Neuron (in vitro differentiated cells): ENCODE measurements around the gene STPG4.
"Not testable (repeated sequence)": the region's sequence is repeated elsewhere in the genome, so short reads cannot be mapped to it uniquely, and the experiment has no call there.

Experiments
- H2AFZ ChIP-seq: one replicate; pipeline ENCODE4 v1.6.1; 2013; ENCODE audit warnings: low read depth, mild to moderate bottlenecking, inconsistent platforms, low read length, moderate library complexity
- H3K27me3 ChIP-seq: one replicate; pipeline ENCODE4 v1.6.1; 2013; ENCODE audit warnings: low read length; ENCODE audit not compliant: insufficient read depth
- H3K36me3 ChIP-seq: one replicate; pipeline ENCODE4 v1.6.1; 2013; ENCODE audit warnings: low read length; ENCODE audit not compliant: insufficient read depth
- H3K4me1 ChIP-seq: one replicate; pipeline ENCODE4 v1.6.1; 2013; ENCODE audit warnings: low read length; ENCODE audit not compliant: insufficient read depth
- H3K4me3 ChIP-seq: 2 replicates; pipeline ENCODE4 v1.5.1; 2013; ENCODE audit warnings: mild to moderate bottlenecking, low read length, moderate library complexity
- H3K9me3 ChIP-seq: one replicate; pipeline ENCODE4 v1.6.1; 2013; ENCODE audit warnings: low read length

The STPG4 gene

DNA sequence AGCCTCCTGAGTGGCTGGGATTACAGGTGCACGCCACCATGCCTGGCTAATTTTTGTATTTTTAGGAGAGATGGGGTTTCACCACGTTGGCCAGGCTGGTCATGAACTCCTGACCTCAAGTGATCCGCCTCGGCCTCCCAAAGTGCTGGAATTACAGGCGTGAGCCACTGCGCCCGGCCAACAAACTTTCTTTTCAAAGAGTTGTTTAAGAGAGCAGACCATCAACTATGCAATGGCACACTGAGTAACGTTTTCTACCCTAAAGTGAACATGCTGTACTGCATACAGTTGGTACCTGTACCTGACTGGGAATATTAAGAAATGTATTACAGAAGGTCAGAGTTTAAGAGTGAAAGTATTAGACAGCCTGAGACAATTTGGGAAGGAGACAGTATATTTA is 13.8 kb upstream of the STPG4 start:
- not testable (repeated sequence) for H3K27me3 ChIP-seq, H3K4me3 ChIP-seq, H3K9me3 ChIP-seq, H2AFZ ChIP-seq
- peaks cover 54% of the 10 kb centered on the region for H3K4me1 ChIP-seq
- peaks cover 89% of the 10 kb centered on the region for H3K36me3 ChIP-seq

DNA sequence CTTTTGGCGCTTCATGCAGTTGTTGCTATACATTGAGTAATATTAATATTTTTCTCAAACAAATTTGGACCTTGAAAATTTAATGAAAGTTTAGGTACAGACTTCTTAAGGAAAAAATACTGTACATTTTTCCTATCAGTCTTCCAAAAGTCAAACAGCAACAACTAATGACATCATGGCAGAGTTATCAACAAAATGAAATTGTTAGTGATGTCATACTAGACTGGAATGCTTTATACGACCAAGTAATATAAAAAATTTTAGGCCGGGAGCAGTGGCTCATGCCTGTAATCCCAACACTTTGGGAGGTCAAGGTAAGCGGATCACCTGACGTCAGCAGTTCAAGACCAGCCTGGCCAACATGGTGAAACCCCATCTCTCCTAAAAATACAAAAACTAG is 12.0 kb upstream of the STPG4 start:
- Histone ChIP-seq H3K27me3 (no peaks in the 10 kb centered on the region), H3K36me3 (peaks cover 91% of the 10 kb centered on the region), H2AFZ (no peak overlapping the region), H3K9me3 (no peaks in the 10 kb centered on the region), H3K4me1 (peaks cover 39% of the 10 kb centered on the region), H3K4me3 (no peak overlapping the region)

DNA sequence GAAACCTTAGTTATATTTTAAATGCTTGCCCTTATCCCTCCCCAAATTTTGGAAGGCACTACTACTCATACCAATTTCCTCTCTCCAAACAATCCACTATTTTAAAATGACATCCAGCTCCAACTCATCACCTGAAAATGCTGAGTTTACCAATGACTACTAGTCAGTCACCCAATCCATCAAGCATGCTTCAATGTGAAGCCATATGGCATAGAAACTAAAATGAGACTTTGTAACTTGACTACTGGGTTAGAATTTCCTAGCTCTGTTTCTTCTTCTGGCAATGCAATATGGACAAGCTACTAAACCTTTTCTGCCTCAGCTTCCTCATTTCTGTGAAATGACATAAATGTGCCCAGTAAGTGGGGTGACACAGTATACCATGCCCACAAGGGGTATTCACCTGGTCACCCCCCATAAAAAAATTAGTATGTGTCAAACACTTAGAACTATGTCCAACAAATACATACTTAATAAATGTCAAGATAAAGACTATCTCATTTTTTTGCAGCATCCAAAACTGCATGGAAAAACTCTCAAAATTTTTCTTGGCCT is 10.0 kb upstream of the STPG4 start:
- H3K4me1 ChIP-seq = peaks cover 22% of the 10 kb centered on the region
- H3K36me3 ChIP-seq = peaks cover 93% of the 10 kb centered on the region
- no peaks in the 10 kb centered on the region for H3K27me3 ChIP-seq
- H3K9me3 ChIP-seq = no peaks in the 10 kb centered on the region
- no peak overlapping the region for H3K4me3 ChIP-seq
- H2AFZ ChIP-seq = no peak overlapping the region

DNA sequence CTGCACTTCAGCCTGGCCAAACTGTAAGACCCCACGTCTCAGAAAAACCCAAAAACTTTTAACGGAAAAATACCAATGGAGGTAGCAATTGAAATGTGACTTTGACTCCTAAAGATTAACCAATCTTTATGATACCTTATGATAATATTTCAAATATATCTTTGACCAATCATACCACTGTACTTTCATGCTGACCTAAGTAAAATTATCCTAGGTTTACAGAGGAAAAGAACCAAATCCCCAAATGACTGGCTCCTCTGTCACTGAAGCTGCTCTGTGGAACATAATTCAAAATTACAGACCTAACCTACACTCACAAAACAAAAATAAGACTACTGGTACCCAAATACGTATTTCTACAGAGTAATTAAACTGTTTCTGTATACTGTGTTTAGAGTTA is 7.7 kb upstream of the STPG4 start:
- H3K4me3 ChIP-seq = no peak overlapping the region
- H3K36me3 ChIP-seq = peaks cover 90% of the 10 kb centered on the region
- H3K4me1 ChIP-seq = peaks cover 10% of the 10 kb centered on the region
- no peaks in the 10 kb centered on the region for H3K9me3 ChIP-seq
- H3K27me3 ChIP-seq = no peaks in the 10 kb centered on the region
- no peak overlapping the region for H2AFZ ChIP-seq

DNA sequence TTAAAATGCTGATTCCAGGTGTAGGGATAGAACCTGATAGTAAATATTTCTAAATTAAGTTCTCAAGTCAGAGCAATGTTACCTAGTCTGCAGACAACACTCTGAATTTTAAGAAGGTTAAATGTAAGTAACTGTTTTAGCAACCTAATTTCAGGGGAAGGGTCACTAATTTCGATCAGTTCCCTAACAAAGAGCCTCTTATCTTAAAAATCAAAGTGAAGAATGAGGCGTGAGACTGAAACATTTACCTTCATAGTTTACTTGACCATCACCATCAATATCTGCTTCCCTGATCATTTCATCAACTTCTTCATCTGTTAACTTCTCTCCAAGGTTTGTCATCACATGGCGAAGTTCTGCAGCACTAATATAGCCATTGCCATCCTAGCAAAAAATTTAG is 6.4 kb upstream of the STPG4 start:
- H3K27me3 ChIP-seq = no peaks in the 10 kb centered on the region
- H3K4me3 ChIP-seq = no peak overlapping the region
- H3K4me1 ChIP-seq = peaks cover 9% of the 10 kb centered on the region
- H2AFZ ChIP-seq = no peak overlapping the region
- no peaks in the 10 kb centered on the region for H3K9me3 ChIP-seq
- H3K36me3 ChIP-seq = peaks cover 80% of the 10 kb centered on the region

DNA sequence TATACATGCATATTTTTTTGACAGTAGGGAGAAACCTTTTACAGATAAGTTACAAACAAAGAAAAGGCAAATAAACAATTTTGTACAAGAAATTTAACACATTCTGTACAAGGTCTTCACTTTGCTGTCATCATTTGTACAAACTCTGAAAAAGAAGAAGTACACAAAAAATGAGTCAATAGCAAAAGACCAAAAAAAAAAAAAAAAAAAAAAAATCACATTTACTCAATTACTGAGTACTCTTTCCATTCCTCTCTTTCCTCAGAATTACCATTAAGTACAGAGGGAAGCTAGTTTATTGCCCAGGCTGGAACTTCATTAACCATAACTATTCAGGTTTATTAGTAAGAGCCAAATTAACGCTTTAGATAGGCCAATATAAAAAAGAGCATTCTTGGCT is 5.6 kb upstream of the STPG4 start:
- peaks cover 71% of the 10 kb centered on the region for H3K36me3 ChIP-seq
- no peak overlapping the region for H3K4me3 ChIP-seq
- no peaks in the 10 kb centered on the region for H3K27me3 ChIP-seq
- H2AFZ ChIP-seq = no peak overlapping the region
- peaks cover 7% of the 10 kb centered on the region for H3K4me1 ChIP-seq
- no peaks in the 10 kb centered on the region for H3K9me3 ChIP-seq

DNA sequence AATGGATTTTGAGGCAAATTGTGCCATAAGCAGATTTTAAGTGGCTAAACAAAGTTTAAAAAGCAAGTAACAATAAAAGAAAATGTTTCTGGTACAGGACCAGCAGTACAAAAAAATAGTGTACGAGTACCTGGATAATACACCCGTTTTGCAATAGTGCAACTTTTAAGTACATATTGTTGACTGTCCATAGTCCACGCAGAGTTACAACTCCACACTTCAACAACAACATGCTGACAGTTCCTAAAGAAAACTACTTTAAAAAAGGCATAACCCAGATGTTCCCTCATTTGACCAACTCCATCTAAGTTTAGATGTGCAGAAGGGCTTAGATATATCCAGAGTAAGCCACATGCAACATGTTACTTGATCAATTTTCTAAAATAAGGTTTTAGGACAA is 5.1 kb upstream of the STPG4 start:
- Histone ChIP-seq H3K4me1 (peaks cover 4% of the 10 kb centered on the region), H3K36me3 (peaks cover 67% of the 10 kb centered on the region), H3K4me3 (no peak overlapping the region)

DNA sequence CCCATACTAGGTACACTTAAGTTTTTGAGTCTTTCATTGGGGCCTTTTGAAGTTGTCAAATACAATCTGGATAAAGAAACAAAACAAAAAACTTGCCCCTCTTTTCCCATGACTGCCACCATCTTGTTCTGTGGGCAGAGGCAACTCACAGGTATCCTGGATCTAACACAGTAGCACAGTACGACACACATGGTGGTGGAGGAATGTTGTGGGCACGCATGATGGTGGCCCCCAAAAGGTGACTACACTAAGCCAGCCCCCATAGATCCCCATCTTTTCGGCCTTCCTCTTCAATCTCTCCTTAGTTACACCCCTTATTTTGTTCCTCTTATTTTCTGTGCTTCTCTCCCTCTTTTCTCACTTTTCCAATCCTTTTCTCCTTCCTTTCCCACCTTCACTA is 4.5 kb upstream of the STPG4 start:
- Histone ChIP-seq H3K27me3 (no peaks in the 10 kb centered on the region), H3K4me3 (no peak overlapping the region), H3K4me1 (no peaks in the 10 kb centered on the region), H3K9me3 (no peaks in the 10 kb centered on the region), H3K36me3 (peaks cover 61% of the 10 kb centered on the region), H2AFZ (no peak overlapping the region)

More for the DNA sequence above, 5.1 kb upstream of the STPG4 start:
- Histone ChIP-seq H2AFZ (no peak overlapping the region), H3K9me3 (no peaks in the 10 kb centered on the region), H3K27me3 (no peaks in the 10 kb centered on the region)

DNA sequence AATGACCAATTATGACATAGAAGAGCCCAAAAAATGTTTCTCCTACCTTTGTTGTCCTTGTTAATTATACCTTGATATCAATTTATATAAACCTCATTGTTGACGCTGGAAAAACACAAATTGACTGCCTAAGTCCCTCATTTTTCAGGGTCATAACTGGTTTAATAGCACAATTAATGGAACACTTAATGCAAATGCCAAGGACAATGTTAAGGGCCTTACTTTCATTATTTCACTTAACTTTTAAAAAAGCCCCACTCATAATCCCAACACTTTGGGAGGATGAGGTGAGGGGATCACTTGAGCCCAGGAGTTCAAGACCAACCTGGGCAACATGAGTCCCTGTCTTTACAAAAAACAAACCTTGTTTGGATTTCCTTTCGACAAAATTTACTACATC is 3.5 kb upstream of the STPG4 start:
- peaks cover 54% of the 10 kb centered on the region for H3K36me3 ChIP-seq
- no peaks in the 10 kb centered on the region for H3K4me1 ChIP-seq
- H3K4me3 ChIP-seq = no peak overlapping the region
- no peak overlapping the region for H2AFZ ChIP-seq
- H3K27me3 ChIP-seq = no peaks in the 10 kb centered on the region
- H3K9me3 ChIP-seq = no peaks in the 10 kb centered on the region

DNA sequence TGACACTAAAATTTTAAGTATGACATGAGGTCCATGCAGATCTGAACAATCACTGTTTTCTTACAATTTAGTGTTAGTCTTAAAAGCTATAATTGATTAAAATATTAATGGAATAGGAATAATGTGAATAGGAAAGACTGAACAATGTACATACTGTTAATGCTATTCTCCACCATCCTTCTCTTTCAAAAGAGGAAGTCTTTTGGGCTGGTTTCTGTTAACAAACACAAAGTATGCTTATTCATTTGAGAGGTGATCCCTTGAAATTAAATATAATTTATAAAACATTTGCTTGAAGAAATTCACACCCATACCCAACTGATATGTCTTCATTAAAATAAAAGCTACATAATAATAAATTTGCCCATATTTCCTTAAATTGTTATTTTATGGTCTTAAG is 2.3 kb downstream of the STPG4 start:
- H2AFZ ChIP-seq = no peak overlapping the region
- no peak overlapping the region for H3K4me3 ChIP-seq
- peaks cover 3% of the 10 kb centered on the region for H3K9me3 ChIP-seq
- no peaks in the 10 kb centered on the region for H3K27me3 ChIP-seq
- H3K36me3 ChIP-seq = peaks cover 21% of the 10 kb centered on the region
- H3K4me1 ChIP-seq = no peaks in the 10 kb centered on the region

DNA sequence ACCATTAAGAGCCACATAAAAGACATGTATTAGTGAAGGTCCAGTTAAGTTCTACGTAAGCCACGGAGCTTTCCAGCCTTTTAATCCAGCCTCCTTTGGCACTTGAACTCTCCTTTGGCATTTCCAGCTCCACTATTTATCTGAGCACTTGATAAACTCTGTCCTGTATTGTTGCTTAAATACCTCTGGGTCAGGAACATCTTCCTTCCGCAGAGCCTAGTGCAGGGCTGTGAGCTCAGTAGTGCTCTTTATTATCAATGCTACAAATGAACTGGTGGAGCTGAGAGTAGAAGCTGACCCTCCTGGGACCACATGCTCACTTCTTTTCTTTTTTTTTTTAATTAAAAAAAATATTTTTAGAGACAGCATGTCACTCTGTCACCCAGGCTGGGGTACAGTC is 4.9 kb downstream of the STPG4 start:
- Histone ChIP-seq H2AFZ (no peak overlapping the region), H3K36me3 (peaks cover 33% of the 10 kb centered on the region), H3K27me3 (no peaks in the 10 kb centered on the region), H3K4me1 (no peaks in the 10 kb centered on the region), H3K9me3 (peaks cover 3% of the 10 kb centered on the region), H3K4me3 (no peak overlapping the region)

DNA sequence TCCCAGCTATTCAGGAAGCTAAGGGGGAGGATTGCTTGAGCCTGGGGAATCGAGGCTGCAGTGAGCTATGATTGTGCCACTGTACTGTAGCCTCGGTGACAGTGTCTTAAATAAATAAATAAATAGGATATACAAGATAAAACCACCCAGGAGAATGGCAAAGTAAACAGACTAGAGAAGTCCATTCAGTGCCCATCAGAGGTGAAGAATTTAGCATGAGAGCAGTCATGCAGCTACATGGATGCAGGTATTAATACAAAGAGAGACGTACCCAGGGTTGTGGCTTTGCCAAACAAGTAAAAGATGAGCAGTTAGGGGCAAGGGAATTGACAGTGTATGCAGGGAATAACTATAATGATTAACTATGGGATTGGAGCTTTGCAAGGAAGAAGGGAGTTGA is 8.1 kb downstream of the STPG4 start:
- Histone ChIP-seq H3K27me3 (no peaks in the 10 kb centered on the region), H2AFZ (no peak overlapping the region), H3K4me1 (no peaks in the 10 kb centered on the region), H3K36me3 (peaks cover 44% of the 10 kb centered on the region), H3K4me3 (no peak overlapping the region), H3K9me3 (peaks cover 3% of the 10 kb centered on the region)

DNA sequence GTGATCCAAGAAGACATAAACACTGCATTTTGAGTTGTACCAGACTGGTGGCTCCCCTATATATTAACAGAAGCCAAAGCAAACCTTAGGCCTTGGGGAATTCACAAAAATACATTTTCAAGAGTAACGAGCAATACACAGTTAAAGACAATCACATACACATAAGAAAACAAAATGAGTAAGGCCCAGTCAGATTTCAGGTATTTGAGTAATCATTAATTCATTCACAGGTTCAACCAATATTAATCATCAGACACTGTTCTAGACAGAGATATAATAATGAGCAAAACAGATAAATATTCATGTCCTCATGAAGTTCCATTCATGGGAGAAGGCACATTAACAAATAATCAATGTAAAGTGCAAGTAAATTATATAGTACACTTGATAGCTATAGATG is 9.6 kb downstream of the STPG4 start:
- Histone ChIP-seq H3K4me3 (no peak overlapping the region), H3K9me3 (peaks cover 3% of the 10 kb centered on the region), H3K36me3 (peaks cover 36% of the 10 kb centered on the region), H3K27me3 (no peaks in the 10 kb centered on the region), H3K4me1 (no peaks in the 10 kb centered on the region), H2AFZ (no peak overlapping the region)

DNA sequence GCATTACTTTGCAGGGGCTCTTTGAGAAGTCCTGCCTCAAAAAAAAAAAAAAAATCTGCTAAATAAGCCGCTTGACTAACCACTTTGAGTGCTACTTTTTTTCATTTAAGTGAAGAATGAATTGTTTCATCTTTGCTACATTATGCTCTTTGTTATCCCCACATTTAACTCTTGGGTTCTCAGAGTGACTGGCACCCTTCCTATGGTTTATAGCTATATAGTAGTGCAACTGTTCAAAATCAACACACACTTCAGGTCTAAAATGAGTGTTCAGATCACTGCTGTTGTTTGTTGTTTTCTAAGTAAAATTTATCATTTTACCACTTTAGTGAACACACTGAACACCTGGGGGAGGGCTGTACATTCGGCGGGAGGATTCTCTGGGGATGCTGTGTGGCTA is 13.6 kb downstream of the STPG4 start:
- Histone ChIP-seq H3K4me3 (no peak overlapping the region), H3K4me1 (no peaks in the 10 kb centered on the region), H2AFZ (no peak overlapping the region), H3K36me3 (peaks cover 19% of the 10 kb centered on the region), H3K27me3 (no peaks in the 10 kb centered on the region), H3K9me3 (peaks cover 3% of the 10 kb centered on the region)
